ENCODE measurements around the gene TMEM214.

- no peak for TF ChIP-seq CTCF (IDR thresholded peaks at IDR 0.05)
- TF ChIP-seq POLR2A (IDR thresholded peaks at IDR 0.05): no peak
Observed at GRCh38 chr2:27058210-27058609, 25.4 kb downstream of the TMEM214 start.
